GM12891 (cell line): Measurements from ENCODE around the gene AGPAT3.

Experiments
- DNase-seq: peaks from one replicate; pipeline ENCODE4 v3.0.0; 2011; ENCODE audit warnings: low spot score; ENCODE audit not compliant: insufficient read length
- FAIRE-seq: peaks from 2 replicates; lab custom pipeline; 2011; peaks lifted over from hg19 to GRCh38; lab: Jason Lieb, UNC
- PAX5 ChIP-seq: IDR thresholded peaks from 2 replicates; pipeline ENCODE4 v1.6.1; 2011; ENCODE audit warnings: low read length, moderate library complexity, mild to moderate bottlenecking; ENCODE audit not compliant: insufficient read depth, severe bottlenecking
- POLR2A ChIP-seq: IDR thresholded peaks from 2 replicates; pipeline ENCODE4 v1.6.1; 2011; ENCODE audit warnings: low read depth, low read length, control low read depth
- POLR2AphosphoS5 ChIP-seq: IDR thresholded peaks from 2 replicates; pipeline ENCODE4 v1.6.1; 2011; ENCODE audit warnings: low read depth, low read length, control low read depth
- POU2F2 ChIP-seq: IDR thresholded peaks from 2 replicates; pipeline ENCODE4 v1.6.1; 2011; ENCODE audit warnings: low read depth, mild to moderate bottlenecking, control low read depth, low read length, moderate library complexity
- SPI1 ChIP-seq: IDR thresholded peaks from 2 replicates; pipeline ENCODE4 v1.6.1; 2011; ENCODE audit warnings: low read depth, low read length, control low read depth
- TAF1 ChIP-seq: IDR thresholded peaks from 2 replicates; pipeline ENCODE4 v1.6.1; 2011; ENCODE audit warnings: low read depth, low read length, control low read depth

AGPAT3 gene

DNA sequence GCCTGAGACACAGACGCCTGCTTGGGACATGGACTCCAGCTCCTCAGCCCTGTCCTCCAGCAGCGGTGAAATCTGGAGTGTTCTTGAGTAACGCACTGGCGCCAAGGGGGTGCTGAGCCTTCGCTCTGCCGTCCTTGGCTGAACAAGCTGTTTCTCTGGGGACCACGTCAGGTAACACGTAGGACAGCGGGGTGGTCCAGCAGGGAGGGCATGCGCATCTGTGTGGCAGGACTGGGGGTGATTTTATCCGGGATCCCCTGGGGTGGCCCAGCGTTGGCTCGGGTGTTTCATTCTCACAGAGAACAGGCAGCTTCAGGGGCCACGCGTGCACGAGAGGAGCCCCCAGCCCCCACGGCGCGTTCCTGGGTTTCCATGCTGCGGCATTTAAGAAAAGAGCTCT lies 61.2 kb downstream of the AGPAT3 start:
- no peak for TF ChIP-seq POU2F2
- no peak for TF ChIP-seq TAF1
- no peak for TF ChIP-seq PAX5
- TF ChIP-seq POLR2A = no peak
- no peak for TF ChIP-seq POLR2AphosphoS5
- TF ChIP-seq SPI1 = no peak
- DNase-seq (no peak), FAIRE-seq (no peak)

DNA sequence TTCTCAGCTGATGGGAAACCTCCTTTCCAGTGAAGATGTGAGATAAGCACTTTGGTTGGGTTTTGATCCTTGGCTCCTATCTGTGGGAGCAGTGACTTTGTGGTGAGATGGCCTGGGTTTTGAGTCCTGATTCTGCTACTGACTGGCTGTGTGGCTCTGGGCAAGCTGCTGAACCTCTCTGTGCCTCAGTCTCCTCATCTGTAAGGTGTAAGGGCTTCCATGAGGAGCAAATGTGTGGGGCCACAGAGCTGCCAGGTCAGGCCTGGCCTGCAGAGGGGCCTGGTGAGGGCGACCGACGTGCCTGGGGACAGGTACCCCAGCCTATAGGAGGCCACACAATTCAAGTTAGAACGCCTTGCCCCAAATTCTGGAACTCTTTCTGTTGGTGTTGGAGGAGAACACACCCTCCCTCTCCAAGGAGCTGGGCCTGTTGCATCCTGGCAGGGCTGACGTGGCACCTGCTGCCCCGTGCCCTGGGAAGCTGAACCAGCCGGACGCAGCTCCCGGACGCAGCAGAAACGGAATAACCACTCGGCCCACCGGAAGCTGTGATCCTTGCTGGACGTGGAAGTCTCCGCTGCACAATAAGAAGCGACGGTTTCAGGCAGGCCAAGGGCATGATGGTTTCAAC lies 62.7 kb downstream of the AGPAT3 start:
- DNase-seq (no peak), FAIRE-seq (no peak)
- TF ChIP-seq POLR2AphosphoS5 (no peak), TAF1 (no peak), SPI1 (no peak), PAX5 (no peak), POLR2A (no peak), POU2F2 (no peak)

DNA sequence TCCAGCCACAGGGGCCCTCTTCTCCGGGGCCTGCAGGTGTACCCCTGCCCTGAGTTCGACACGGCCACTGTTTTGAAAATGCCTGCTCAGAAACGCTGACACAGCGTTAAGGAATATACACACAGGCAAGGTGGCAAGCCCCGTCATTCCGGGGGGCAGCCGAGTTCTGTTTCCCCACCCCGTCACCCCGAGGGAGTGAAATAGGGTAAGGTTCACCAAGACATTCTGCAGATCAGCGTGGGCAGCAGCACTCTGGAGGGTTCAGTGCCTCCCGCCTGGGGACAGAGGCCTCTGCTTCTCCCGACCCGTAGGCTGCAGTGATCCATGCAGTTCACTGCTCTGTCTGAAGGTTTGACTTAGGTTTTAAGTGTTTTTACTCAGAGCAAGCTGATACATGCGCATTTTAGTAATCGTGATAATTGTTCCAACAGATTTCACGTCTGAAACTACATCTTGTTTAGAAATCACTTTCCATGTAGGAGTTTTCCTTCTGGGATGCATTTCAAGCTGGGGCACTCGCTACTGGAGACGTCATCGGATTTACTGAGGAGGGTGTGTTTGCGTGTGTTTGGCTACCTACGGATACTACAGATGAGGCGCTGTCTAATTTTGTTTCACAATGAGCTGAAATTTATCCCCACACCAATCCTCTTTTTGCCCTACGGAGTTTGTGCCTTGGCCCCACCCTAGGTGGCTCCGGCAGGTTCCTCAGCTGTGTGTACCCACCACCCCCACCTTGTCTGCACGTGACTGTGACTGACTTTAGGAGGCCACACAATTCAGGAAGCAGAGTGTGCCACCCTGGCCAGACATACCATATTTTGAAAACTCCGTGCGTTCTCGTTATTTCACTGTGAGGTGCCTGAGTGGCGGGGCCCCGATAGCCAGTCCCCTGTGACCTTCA lies 63.5 kb downstream of the AGPAT3 start:
- no peak for TF ChIP-seq POU2F2
- TF ChIP-seq TAF1 = no peak
- no peak for TF ChIP-seq SPI1
- no peak for TF ChIP-seq POLR2AphosphoS5
- no peak for TF ChIP-seq POLR2A
- TF ChIP-seq PAX5 = no peak
- DNase-seq (no peak), FAIRE-seq (no peak)

DNA sequence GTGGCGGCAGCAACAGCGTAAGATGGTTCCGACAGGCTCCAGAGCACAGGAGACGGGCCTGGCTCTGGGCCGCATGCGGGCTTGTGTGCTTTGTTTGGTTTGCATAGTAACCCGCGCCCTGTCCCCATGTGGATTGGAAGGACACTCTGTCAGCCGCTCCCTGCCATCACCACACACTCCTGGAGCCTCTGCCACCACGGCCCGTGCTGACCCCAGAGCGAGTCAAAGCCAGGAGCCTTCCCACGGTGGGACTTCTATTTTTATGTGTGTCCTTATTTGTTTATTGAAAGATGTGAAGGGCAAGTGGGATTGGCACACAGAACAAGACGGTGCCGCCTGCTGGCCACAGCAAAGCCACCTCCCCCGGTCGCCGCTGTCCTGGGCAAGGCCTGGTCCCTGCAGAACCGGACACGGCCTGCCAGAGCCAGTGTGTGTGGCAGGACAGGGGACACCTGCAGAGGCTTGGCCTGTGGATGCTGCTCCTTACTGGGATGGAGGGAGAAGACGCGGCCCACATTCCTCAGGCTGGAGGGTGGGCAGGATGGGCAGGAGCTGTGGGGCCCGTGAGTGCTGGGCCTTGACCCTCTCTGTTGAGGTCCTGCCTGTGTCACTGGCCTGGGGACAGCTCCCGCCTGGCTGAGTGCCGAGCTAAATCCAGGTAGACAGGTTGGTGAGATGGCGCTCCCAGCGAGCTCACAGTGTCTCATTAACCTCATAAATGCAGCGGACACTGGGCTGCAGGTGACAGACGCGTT lies 64.4 kb downstream of the AGPAT3 start:
- TF ChIP-seq SPI1 (no peak), POLR2A (no peak), PAX5 (no peak), TAF1 (no peak), POU2F2 (no peak), POLR2AphosphoS5 (no peak)
- FAIRE-seq = no peak
- no peak for DNase-seq

DNA sequence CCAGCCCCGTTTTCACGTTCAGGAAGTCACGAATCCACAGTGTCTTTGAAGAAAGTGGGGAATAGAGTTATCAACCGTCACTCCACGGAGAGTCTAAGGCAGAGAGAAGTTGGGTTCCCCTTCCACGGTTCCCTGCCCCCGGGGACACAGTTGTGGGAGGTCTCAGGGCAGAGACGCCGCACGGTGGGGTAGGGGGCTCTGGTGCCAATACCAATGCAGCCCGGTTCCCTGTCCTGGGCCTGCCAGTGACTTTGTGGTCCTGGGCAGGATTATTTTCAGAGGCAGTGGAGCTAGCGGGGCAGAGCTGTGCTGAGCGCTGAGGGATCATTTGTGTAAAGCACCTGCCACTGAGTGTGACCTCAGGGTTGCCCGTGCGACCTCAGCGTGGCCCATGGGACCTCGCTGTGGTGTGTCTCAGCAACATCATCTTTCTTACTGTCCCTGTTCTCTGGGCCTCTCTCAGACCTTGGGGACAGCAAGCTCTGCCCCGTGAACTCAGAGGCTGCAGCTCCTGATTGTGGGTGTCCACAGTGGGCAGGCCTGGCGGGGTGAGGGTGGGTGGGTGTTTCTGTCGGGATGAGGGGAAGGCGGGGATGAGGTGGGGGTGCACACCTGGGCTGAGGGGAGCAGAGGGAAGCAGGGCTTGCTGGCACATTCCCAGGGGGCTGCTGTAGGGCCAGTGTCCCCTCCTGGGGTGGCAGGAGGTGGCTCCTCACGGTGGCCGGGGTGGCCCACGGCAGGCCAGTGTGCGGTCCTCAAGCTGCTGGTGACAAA lies 65.2 kb downstream of the AGPAT3 start:
- TF ChIP-seq POU2F2 (no peak), POLR2AphosphoS5 (no peak), PAX5 (no peak), TAF1 (no peak), POLR2A (no peak), SPI1 (no peak)
- FAIRE-seq = no peak
- DNase-seq = no peak

DNA sequence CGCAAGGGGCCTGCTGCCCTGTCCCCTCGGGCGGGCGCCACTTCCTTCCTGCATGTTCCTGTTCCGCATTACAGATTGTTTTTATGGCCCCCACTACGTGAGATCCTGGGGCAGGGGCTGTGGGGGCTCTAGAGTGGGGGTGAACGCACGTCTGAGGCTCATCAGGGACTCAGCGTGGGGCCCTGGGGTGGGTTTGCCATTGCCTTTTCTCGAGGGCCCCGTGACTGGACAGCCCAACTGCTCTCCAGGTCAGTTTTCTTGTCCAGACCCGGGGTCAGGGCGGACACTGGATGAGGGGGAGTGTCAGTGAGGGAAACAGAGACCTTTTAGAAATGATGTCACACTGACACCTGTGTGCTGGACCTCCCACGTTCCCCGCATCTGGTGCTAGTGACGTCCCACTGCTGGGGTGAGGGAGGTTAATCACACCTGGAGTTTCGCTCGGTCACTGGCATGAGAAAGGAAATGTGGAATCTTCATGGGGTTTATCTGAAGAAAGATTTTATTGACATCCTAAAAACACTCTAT lies 65.9 kb downstream of the AGPAT3 start:
- TF ChIP-seq POLR2A (no peak), SPI1 (no peak), POU2F2 (no peak)
- peak; percentile 5 for FAIRE-seq

DNA sequence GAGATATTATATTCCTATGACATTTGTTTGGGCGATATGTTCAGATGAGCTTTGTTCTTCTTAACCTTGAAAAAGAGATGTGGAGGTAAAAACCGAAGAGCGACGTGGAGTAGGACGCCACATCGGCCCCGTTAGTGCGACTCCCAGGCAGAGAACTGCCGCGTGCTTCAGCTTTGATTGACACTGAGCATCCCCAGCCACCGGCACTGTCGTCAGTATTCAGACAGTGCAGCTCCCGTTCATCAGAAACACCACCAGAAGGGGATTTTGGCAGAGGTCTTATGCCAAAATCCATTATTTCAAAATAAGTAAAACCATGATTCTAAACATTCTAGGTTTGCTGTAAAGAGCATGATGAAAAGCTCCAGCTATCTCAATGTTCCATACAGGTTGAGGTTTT lies 66.5 kb downstream of the AGPAT3 start:
- FAIRE-seq (no peak), DNase-seq (no peak)
- TF ChIP-seq POU2F2 = no peak
- TF ChIP-seq POLR2A = no peak
- no peak for TF ChIP-seq SPI1
- no peak for TF ChIP-seq TAF1
- no peak for TF ChIP-seq PAX5
- no peak for TF ChIP-seq POLR2AphosphoS5

More for the DNA sequence above, 65.9 kb downstream of the AGPAT3 start:
- no peak for DNase-seq

DNA sequence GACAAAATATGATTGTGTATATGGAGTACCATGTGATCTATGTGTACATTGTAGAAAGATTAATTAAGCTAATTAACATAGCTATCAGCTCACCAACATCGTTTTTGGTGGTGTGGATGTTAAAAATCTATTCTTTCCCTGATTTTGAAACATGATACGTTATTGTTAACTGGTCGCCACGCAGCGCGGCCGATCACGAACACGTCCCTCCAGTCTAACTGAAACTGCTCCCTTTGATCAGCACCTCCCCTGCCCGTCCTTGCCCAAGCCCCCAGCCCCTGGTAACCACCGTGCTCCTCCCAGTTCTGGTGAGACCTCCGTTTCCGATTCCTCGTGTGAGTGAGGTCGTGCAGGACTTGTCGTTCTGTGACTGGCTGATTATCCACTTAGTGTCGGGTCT lies 67.0 kb downstream of the AGPAT3 start:
- DNase-seq (no peak), FAIRE-seq (no peak)
- TF ChIP-seq POLR2A (no peak), TAF1 (no peak), POLR2AphosphoS5 (no peak), SPI1 (no peak), PAX5 (no peak), POU2F2 (no peak)
